HepG2 (cell line): ENCODE measurements around the gene PIK3R5. TPM values are rescaled to one million over a fixed set of nuclear protein-coding genes. Genes with fewer than 3 reads are reported as not detected.

ENCODE experiments used
- CHD2 ChIP-seq: IDR thresholded peaks from 2 replicates; pipeline ENCODE4 v1.6.1; 2011; ENCODE audit warnings: low read depth, low read length, improper control_type of control experiment
- GABPA ChIP-seq, 2 experiments: IDR thresholded peaks; 2 replicates each; pipeline ENCODE4 v1.6.1; 2011 to 2016; ENCODE audit warnings: low read depth in 2 of 2, low read length in 1 of 2, missing biosample characterization in 1 of 2, missing genetic modification characterization in 1 of 2
- HCFC1 ChIP-seq: fragments of 150-350 bp; IDR thresholded peaks from 2 replicates; pipeline ENCODE4 v1.6.1; 2014; ENCODE audit warnings: low read depth, low read length
- MTA3 ChIP-seq: sonication (generic); formaldehyde crosslinking; IDR thresholded peaks from 2 replicates; pipeline ENCODE4 v1.4.0; 2020; ENCODE audit warnings: missing genetic modification reagents
- NCOA2 ChIP-seq: sonication (generic); formaldehyde crosslinking; IDR thresholded peaks from 2 replicates; pipeline ENCODE4 v1.8.0; 2022; ENCODE audit warnings: inconsistent platforms
- SMARCE1 ChIP-seq: fragments of 450-650 bp; IDR thresholded peaks from 2 replicates; pipeline ENCODE4 v1.6.1; 2017; ENCODE audit warnings: borderline replicate concordance
- THAP11 ChIP-seq: IDR thresholded peaks from 2 replicates; pipeline ENCODE4 v1.6.1; 2016; ENCODE audit warnings: missing biosample characterization, missing genetic modification reagents
- THAP7 ChIP-seq: sonication (generic); formaldehyde crosslinking; IDR thresholded peaks from 2 replicates; pipeline ENCODE4 v1.8.1; 2023; ENCODE audit warnings: mild to moderate bottlenecking, missing genetic modification reagents
- ZNF567 ChIP-seq: sonication (generic); formaldehyde crosslinking; IDR thresholded peaks from 2 replicates; pipeline ENCODE4 v1.8.1; 2023; ENCODE audit warnings: mild to moderate bottlenecking, missing genetic modification reagents, borderline replicate concordance
- polyA plus RNA-seq, 8 experiments: library from polyadenylated mRNA; depleted of rRNA in 3 of 8; stranded (reverse) in 7 of 8; unstranded in 1 of 8; fragments of >200 nt; fragmentation: Illumina TruSeq in 4 of 8; extraction: Trizol in 4 of 8; gene quantifications; 2 replicates each; pipeline versions ENCODE4 v1.2.1 to v1.2.3, GENCODE V29; 2011 to 2016; ENCODE audit warnings: low read depth in 4 of 8, missing spikeins in 1 of 8, mixed read lengths in 1 of 8; ENCODE audit not compliant: insufficient read depth in 1 of 8
- total RNA-seq, 5 experiments: library from RNA; depleted of rRNA; stranded (reverse); fragments of >200 nt; fragmentation: Illumina TruSeq; extraction: Trizol; gene quantifications; 2 replicates each; pipeline ENCODE4 v1.2.3, GENCODE V29; 2016; ENCODE audit warnings: low read depth in 1 of 5
- TF ChIP-seq, protein P1 (sequence below): sonication (generic); formaldehyde crosslinking; IDR thresholded peaks from 2 replicates; pipeline ENCODE4 v1.4.0; 2020; ENCODE audit warnings: mild to moderate bottlenecking, missing genetic modification reagents
- TF ChIP-seq, protein P2 (sequence below), 2 experiments: sonication (generic) in 1 of 2; formaldehyde crosslinking in 1 of 2; IDR thresholded peaks; 2 replicates each; pipeline versions ENCODE4 v1.5.1 to v1.6.1; 2011 to 2020; ENCODE audit warnings: borderline replicate concordance in 1 of 2, low read depth in 1 of 2, low read length in 1 of 2, mild to moderate bottlenecking in 1 of 2, missing genetic modification reagents in 1 of 2, moderate library complexity in 1 of 2

The PIK3R5 gene
- total and polyA plus RNA-seq, 2 of the 13 experiments (the other 11 are each of a cell fraction or from before 2014, with no cell fraction given), result not detected

DNA sequence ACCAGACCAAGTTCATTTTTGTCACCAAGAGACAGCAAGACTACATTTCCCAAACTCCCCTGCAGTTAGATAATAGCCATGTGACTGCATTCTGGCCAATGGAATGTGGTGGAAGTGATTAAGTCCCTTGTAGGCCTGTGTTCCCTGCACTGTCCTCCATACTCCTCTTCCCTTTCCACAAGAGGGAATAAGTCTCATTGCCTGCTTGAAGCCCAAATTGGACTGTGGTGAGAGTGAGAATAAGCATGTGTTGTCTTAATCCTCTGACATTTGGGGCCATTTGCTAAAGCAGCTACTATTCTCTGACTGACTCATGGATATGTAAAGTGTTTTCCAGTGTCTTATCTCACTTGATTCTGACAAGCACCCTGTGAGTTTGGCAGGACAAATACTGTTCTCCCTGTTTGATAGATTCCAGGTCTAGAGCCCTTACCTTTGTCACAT is 118.7 kb downstream of the PIK3R5 start (continued):
- TF ChIP-seq, protein P1, sequence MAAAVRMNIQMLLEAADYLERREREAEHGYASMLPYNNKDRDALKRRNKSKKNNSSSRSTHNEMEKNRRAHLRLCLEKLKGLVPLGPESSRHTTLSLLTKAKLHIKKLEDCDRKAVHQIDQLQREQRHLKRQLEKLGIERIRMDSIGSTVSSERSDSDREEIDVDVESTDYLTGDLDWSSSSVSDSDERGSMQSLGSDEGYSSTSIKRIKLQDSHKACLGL (CRISPR knock-in tag), result no peak
- TF ChIP-seq CHD2, result no peak
- TF ChIP-seq HCFC1, result peak; percentile 41; the same call in 1 of the 2 replicates
- no peak for TF ChIP-seq MTA3 (CRISPR knock-in tag)
- TF ChIP-seq THAP7 (CRISPR knock-in tag), result no peak
- TF ChIP-seq ZNF567 (CRISPR knock-in tag), result no peak
- TF ChIP-seq SMARCE1, result no peak
- no peak for TF ChIP-seq NCOA2 (CRISPR knock-in tag)
- TF ChIP-seq, protein P2, sequence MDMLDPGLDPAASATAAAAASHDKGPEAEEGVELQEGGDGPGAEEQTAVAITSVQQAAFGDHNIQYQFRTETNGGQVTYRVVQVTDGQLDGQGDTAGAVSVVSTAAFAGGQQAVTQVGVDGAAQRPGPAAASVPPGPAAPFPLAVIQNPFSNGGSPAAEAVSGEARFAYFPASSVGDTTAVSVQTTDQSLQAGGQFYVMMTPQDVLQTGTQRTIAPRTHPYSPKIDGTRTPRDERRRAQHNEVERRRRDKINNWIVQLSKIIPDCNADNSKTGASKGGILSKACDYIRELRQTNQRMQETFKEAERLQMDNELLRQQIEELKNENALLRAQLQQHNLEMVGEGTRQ (IDR thresholded peaks at IDR 0.05; ENCODE audit: low read depth, low read length), result peak; percentile 58
- TF ChIP-seq, protein P2 (CRISPR knock-in tag; IDR thresholded peaks at IDR 0.05; ENCODE audit: borderline replicate concordance), result peak; percentile 71; the same call in 1 of the 2 replicates
- TF ChIP-seq THAP11 (CRISPR knock-in tag), result peak; percentile 95
- TF ChIP-seq GABPA (IDR thresholded peaks at IDR 0.05; ENCODE audit: low read depth, low read length), result no peak
- no peak for TF ChIP-seq GABPA (CRISPR knock-in tag; IDR thresholded peaks at IDR 0.05; ENCODE audit: low read depth)
